Measurements from ENCODE around the gene ZBTB24. TPM values are rescaled to one million over a fixed set of nuclear protein-coding genes. Genes with fewer than 3 reads are reported as not detected.
A peak's percentile ranks its signal among the peaks of the same experiment; 100 is the strongest.

ZBTB24 gene
- total RNA-seq, 1 experiment from 2014 or later: 27.3 TPM

DNA sequence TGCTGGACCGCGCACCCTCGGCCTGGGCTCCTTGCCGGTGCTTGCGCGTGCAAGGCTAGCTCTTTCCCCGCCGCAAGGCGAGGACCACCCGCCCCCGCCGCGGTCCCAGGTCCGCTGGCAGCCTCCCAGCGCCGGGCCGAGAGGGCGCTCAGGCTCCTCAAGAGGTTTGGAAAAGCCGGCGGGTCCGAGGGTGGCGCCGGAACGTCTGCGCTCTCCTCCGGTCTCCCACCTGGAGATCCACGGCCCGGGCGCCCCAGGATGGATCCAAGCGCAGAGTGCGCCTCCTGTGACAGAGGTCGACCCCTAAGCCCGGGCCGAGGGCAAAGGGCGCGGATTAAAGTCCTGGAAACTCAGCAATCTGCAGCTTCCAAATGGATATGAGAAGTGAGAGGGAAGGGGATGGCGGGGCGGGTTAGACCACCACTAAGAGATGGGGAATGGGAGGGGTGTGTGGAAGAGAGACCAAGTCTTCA lies 26.9 kb downstream of the ZBTB24 start:
- no peak overlapping the region for H4K8ac ChIP-seq (replicated peaks; ENCODE audit: insufficient read length, low read depth, low read length)
- Mint-ChIP-seq H3K4me1 (peaks cover 44 to 47% of the 10 kb centered on the region in 2 experiments), H3K27me3 (ENCODE audit: low read depth) (no peaks in the 10 kb centered on the region), H3K9me3 (no peaks in the 10 kb centered on the region), H3K4me3 (peak overlapping the region; percentile 81 to 92), H3K27ac (no peak overlapping the region), H3K36me3 (ENCODE audit: insufficient read depth in 1 of 3, low read depth in 3 of 3) (peaks cover 14 to 29% (median 29%) of the 10 kb centered on the region in 3 experiments; a peak in 6 of 7 replicates)
- no peak for DNase-seq
- H2BK5ac ChIP-seq (ENCODE audit: insufficient read length, low read length): no peak overlapping the region
- H2BK12ac ChIP-seq (ENCODE audit: insufficient read length, low read depth, low read length): no peak overlapping the region
- no peaks in the 10 kb centered on the region for H3K79me2 ChIP-seq (ENCODE audit: insufficient read depth, low read length)
- no peak overlapping the region for H2AK5ac ChIP-seq (ENCODE audit: insufficient read length, low read length)
- peak overlapping the region; percentile 90 for H3K4me2 ChIP-seq (ENCODE audit: insufficient read depth, insufficient read length, low read length)
- no peaks in the 10 kb centered on the region for H3K9me3 ChIP-seq (ENCODE audit: control insufficient read depth, low read depth, low read length)
- no peak overlapping the region for H3K23ac ChIP-seq (ENCODE audit: insufficient read length, low read depth, low read length)
- no peak overlapping the region for H2BK20ac ChIP-seq (ENCODE audit: low read depth, low read length, poor library complexity, severe bottlenecking)
- no peak overlapping the region for H2BK15ac ChIP-seq (ENCODE audit: low read depth, low read length)
- no peak overlapping the region for H3K9ac ChIP-seq (ENCODE audit: extremely low read depth, insufficient read length, low read length)
- H3T11ph ChIP-seq (ENCODE audit: low read length): no peak overlapping the region
- no peak overlapping the region for H3K4ac ChIP-seq (ENCODE audit: low read depth, low read length)
- H3K27ac ChIP-seq (ENCODE audit: insufficient read length, low read depth, low read length): no peak overlapping the region
- no CpG with 5 or more reads among the region's 38 CpGs for WGBS (ENCODE audit: extremely low coverage, insufficient read length, low lambda C conversion rate)
- H3K14ac ChIP-seq (ENCODE audit: insufficient read depth, low read length): peak overlapping the region; percentile 73; the same call in 1 of the 2 replicates
- no peak overlapping the region for H4K5ac ChIP-seq (ENCODE audit: insufficient read length, low read depth, low read length)
- H3K27me3 ChIP-seq (ENCODE audit: insufficient read depth, low read length): no peaks in the 10 kb centered on the region
- H3K18ac ChIP-seq (ENCODE audit: insufficient read length, low read depth, low read length): no peak overlapping the region
- TF ChIP-seq, protein P1, sequence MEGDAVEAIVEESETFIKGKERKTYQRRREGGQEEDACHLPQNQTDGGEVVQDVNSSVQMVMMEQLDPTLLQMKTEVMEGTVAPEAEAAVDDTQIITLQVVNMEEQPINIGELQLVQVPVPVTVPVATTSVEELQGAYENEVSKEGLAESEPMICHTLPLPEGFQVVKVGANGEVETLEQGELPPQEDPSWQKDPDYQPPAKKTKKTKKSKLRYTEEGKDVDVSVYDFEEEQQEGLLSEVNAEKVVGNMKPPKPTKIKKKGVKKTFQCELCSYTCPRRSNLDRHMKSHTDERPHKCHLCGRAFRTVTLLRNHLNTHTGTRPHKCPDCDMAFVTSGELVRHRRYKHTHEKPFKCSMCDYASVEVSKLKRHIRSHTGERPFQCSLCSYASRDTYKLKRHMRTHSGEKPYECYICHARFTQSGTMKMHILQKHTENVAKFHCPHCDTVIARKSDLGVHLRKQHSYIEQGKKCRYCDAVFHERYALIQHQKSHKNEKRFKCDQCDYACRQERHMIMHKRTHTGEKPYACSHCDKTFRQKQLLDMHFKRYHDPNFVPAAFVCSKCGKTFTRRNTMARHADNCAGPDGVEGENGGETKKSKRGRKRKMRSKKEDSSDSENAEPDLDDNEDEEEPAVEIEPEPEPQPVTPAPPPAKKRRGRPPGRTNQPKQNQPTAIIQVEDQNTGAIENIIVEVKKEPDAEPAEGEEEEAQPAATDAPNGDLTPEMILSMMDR (conservative IDR thresholded peaks at IDR 0.05): no peak; the same call in 2 of the 3 replicates
- no peak overlapping the region for H3K56ac ChIP-seq (ENCODE audit: insufficient read length, low read depth, low read length)
- H2AFZ ChIP-seq (ENCODE audit: low read length): no peak overlapping the region
- H4K20me1 ChIP-seq (ENCODE audit: control insufficient read depth, insufficient read depth, insufficient read length): no peaks in the 10 kb centered on the region
- H4K91ac ChIP-seq (ENCODE audit: insufficient read length, low read depth, low read length): no peak overlapping the region
- H3K23me2 ChIP-seq (ENCODE audit: insufficient read length, low read depth, low read length, poor library complexity, severe bottlenecking): peaks cover 10% of the 10 kb centered on the region
- H3K79me1 ChIP-seq (ENCODE audit: insufficient read depth, low read depth, low read length, poor library complexity, severe bottlenecking): peaks cover 3% of the 10 kb centered on the region
- no peak overlapping the region for H2BK120ac ChIP-seq (ENCODE audit: low read depth, low read length, poor library complexity, severe bottlenecking)
- H3K4me1 ChIP-seq (ENCODE audit: insufficient read depth, low read length): peaks cover 12% of the 10 kb centered on the region; the same call in 1 of the 2 replicates

Measured in H9 (cell line).